Naive thymus-derived CD4-positive, alpha-beta T cell (primary cell): ENCODE measurements around the gene ITLN1. TPM values are rescaled to one million over a fixed set of nuclear protein-coding genes. Genes with fewer than 3 reads are reported as not detected.
"Not testable (repeated sequence)": the region's sequence is repeated elsewhere in the genome, so short reads cannot be mapped to it uniquely, and the experiment has no call there.

Source experiments
- ATAC-seq: fragments of 150-1000 bp; cut with Tn5 transposase; 2 replicates; pipeline ENCODE4 v1.10.0; 2021; ENCODE audit warnings: mild to moderate bottlenecking, moderate library complexity
- CTCF ChIA-PET: fragments of 350-600 bp; sonication (Branson Sonifier 250); formaldehyde crosslinking; loops from one replicate; lab custom pipeline; 2021; ENCODE audit warnings: antibody characterized with exemption; lab: Charles Lee
- POLR2A ChIA-PET: fragments of 350-600 bp; sonication (Branson Sonifier 250); formaldehyde crosslinking; loops from one replicate; lab custom pipeline; 2021; ENCODE audit warnings: antibody characterized with exemption, inconsistent platforms; lab: Charles Lee
- DNase-seq, 9 donors: peaks; one replicate each; pipeline versions ENCODE4 v3.0.0 to v3.0.0-alpha.2; 2020 to 2022; ENCODE audit warnings: mixed read lengths in 1 of 9
- H3K27ac ChIP-seq: one replicate; pipeline ENCODE4 v1.7.0; 2013; ENCODE audit warnings: mild to moderate bottlenecking, low read depth, low read length, moderate library complexity
- H3K27me3 ChIP-seq, 2 donors: one replicate each; pipeline ENCODE4 v1.7.0; 2013; ENCODE audit warnings: low read length in 2 of 2, mild to moderate bottlenecking in 2 of 2, moderate library complexity in 2 of 2; ENCODE audit not compliant: control insufficient read depth in 2 of 2, insufficient read depth in 2 of 2
- H3K36me3 ChIP-seq, 3 experiments: 1 replicate in 2 of 3; 2 replicates in 1 of 3; pipeline ENCODE4 v1.7.0; 2013; ENCODE audit warnings: low read length in 3 of 3, mild to moderate bottlenecking in 3 of 3, moderate library complexity in 1 of 3; ENCODE audit not compliant: insufficient read depth in 3 of 3, control insufficient read depth in 2 of 3
- H3K4me1 ChIP-seq, 2 donors: one replicate each; pipeline ENCODE4 v1.7.0; 2013; ENCODE audit warnings: low read length in 2 of 2, mild to moderate bottlenecking in 2 of 2, moderate library complexity in 1 of 2; ENCODE audit not compliant: control insufficient read depth in 2 of 2, insufficient read depth in 2 of 2
- H3K4me3 ChIP-seq: 2 replicates; pipeline ENCODE4 v1.7.0; 2013; ENCODE audit warnings: mild to moderate bottlenecking, low read length
- H3K9me3 ChIP-seq, 3 experiments: 1 replicate in 2 of 3; 2 replicates in 1 of 3; pipeline ENCODE4 v1.7.0; 2013; ENCODE audit warnings: low read length in 3 of 3; ENCODE audit not compliant: control insufficient read depth in 2 of 3
- H3K27ac Mint-ChIP-seq, 9 donors: one replicate each; pipeline ENCODE4 v1.8.0; 2020 to 2022; ENCODE audit warnings: mixed read lengths in 9 of 9, mild to moderate bottlenecking in 8 of 9, moderate library complexity in 5 of 9, inconsistent platforms in 2 of 9
- H3K27me3 Mint-ChIP-seq, 5 donors: one replicate each; pipeline ENCODE4 v1.8.0; 2021 to 2022; ENCODE audit warnings: mixed read lengths in 5 of 5, mild to moderate bottlenecking in 1 of 5
- H3K36me3 Mint-ChIP-seq, 5 donors: one replicate each; pipeline ENCODE4 v1.8.0; 2020 to 2022; ENCODE audit warnings: mixed read lengths in 5 of 5, mild to moderate bottlenecking in 3 of 5, inconsistent platforms in 1 of 5
- H3K4me1 Mint-ChIP-seq, 7 donors: one replicate each; pipeline ENCODE4 v1.8.0; 2020 to 2022; ENCODE audit warnings: mixed read lengths in 7 of 7, mild to moderate bottlenecking in 3 of 7, inconsistent platforms in 1 of 7
- H3K4me3 Mint-ChIP-seq, 10 donors: one replicate each; pipeline ENCODE4 v1.8.0; 2020 to 2022; ENCODE audit warnings: mild to moderate bottlenecking in 10 of 10, mixed read lengths in 10 of 10, moderate library complexity in 6 of 10, inconsistent platforms in 2 of 10
- H3K9me3 Mint-ChIP-seq, 11 donors: one replicate each; pipeline ENCODE4 v1.8.0; 2020 to 2022; ENCODE audit warnings: mixed read lengths in 11 of 11, mild to moderate bottlenecking in 4 of 11, inconsistent platforms in 1 of 11, moderate library complexity in 1 of 11
- intact Hi-C, 2 donors: fragments of 100-400 bp; cut with micrococcal nuclease; formaldehyde crosslinking; loops; one replicate each; pipeline ENCODE4 v1.15.1; 2023
- polyA plus RNA-seq, 2 donors: library from polyadenylated mRNA; unstranded; fragments of 300-500 nt; fragmentation: Illumina TruSeq; gene quantifications; one replicate each; pipeline ENCODE4 v1.2.3, GENCODE V29; 2021
- total RNA-seq, 6 experiments: library from RNA in 5 of 6; stranded (reverse) in 5 of 6; gene quantifications; 1 replicate in 5 of 6; 2 replicates in 1 of 6; pipeline ENCODE4 v1.2.3 and lab custom pipeline; 2021 to 2026

ITLN1 gene
- total and polyA plus RNA-seq, 7 experiments from 2014 or later: 0.88 TPM; not detected in 6

DNA sequence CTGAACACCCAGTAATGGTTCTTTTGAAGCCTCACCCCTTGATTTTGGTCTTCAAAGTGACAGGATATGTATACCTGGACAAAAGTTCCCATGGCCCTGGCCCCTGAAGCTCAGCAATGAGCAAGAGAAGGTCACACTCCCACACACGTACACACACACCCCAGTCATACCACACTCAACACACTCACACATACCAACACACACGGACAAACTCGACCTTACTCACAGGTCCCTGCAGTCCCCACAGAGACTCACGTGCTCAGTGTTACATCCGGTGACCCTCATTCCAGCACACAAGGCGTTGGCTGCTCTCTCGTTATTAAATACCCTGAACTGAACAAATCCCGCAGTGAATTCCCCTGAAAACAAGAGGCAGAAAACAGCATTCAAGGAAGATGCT is 5.9 kb downstream of the ITLN1 start:
- intact Hi-C loops: loop anchor here (5.0 to 10.0 kb wide), 2 partner anchors 76 to 152 kb away; partner anchors contain the start of gene ITLN2 (in 1 of the 2)
- Histone ChIP-seq H3K4me3 (no peak overlapping the region), H3K4me1 (peaks cover 8 to 10% of the 10 kb centered on the region in 2 donors), H3K27ac (no peak overlapping the region), H3K27me3 (no peaks in the 10 kb centered on the region), H3K9me3 (no peaks in the 10 kb centered on the region), H3K36me3 (no peaks in the 10 kb centered on the region)
- H3K4me3 Mint-ChIP-seq: peak overlapping the region in 2 of 10 donors; percentile 9 to 35
- DNase-seq: no peak
- ChIA-PET CTCF (interaction anchor here (1.3 to 4.1 kb wide), 3 partner anchors 37 to 196 kb away, joined by 3 to 65 read pairs (median 5); no protein-coding TSS in a partner anchor), POLR2A (no interaction called here)
- peaks cover 0 to 3% (median 0%) of the 10 kb centered on the region in 11 donors for H3K9me3 Mint-ChIP-seq
- H3K4me1 Mint-ChIP-seq: peaks cover 15 to 28% (median 23%) of the 10 kb centered on the region in 7 donors
- H3K27me3 Mint-ChIP-seq: peaks cover 0 to 4% (median 0%) of the 10 kb centered on the region in 5 donors
- H3K27ac Mint-ChIP-seq: peak overlapping the region in 3 of 9 donors; percentile 15 to 81 (median 60)
- peak; percentile 41 for ATAC-seq
- no peaks in the 10 kb centered on the region for H3K36me3 Mint-ChIP-seq

DNA sequence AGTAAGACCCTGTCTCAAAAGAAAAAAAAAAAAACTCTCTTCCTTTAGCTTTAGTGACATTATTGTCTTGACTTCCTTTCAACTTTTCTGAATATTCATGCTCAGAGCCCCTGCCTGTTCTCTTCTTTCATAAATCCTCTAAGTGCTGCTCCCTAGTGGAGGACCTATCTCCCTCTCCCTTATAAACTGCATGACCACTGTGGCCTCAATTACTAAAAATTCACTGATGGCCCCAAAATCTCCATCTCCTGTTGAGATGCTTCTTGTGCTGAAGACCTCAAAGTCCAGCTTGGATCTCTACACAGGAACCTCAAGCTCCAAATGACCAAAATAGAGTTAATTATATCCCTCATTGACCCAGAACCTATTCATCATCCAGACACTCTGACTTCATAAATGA is 7.8 kb downstream of the ITLN1 start:
- peaks cover 0 to 3% (median 0%) of the 10 kb centered on the region in 11 donors for H3K9me3 Mint-ChIP-seq
- intact Hi-C loops: loop anchor here (1.0 to 10.0 kb wide), 8 partner anchors 22 to 196 kb away; partner anchors contain the start of gene ITLN2 (in 1 of the 2)
- H3K4me3 Mint-ChIP-seq: peak overlapping the region in 2 of 10 donors; percentile 1 to 4
- peaks cover 15 to 28% (median 23%) of the 10 kb centered on the region in 7 donors for H3K4me1 Mint-ChIP-seq
- ChIA-PET POLR2A (interaction anchor here (0.5 to 1.5 kb wide), 4 partner anchors 34 to 151 kb away, joined by 3 to 10 read pairs (median 4); no protein-coding TSS in a partner anchor), CTCF (interaction anchor here (0.8 to 4.1 kb wide), 12 partner anchors 11 to 205 kb away, joined by 3 to 65 read pairs (median 5); no protein-coding TSS in a partner anchor)
- peak; percentile 83 for ATAC-seq
- Histone ChIP-seq H3K4me3 (no peak overlapping the region), H3K9me3 (no peaks in the 10 kb centered on the region), H3K4me1 (peaks cover 8 to 10% of the 10 kb centered on the region in 2 donors), H3K27me3 (no peaks in the 10 kb centered on the region), H3K27ac (no peak overlapping the region), H3K36me3 (no peaks in the 10 kb centered on the region)
- peak overlapping the region in 4 of 9 donors; percentile 5 to 15 (median 10) for H3K27ac Mint-ChIP-seq
- peak in 7 of 9 donors; percentile 32 to 72 (median 50) for DNase-seq
- peaks cover 0 to 11% (median 0%) of the 10 kb centered on the region in 5 donors for H3K27me3 Mint-ChIP-seq
- no peaks in the 10 kb centered on the region for H3K36me3 Mint-ChIP-seq

DNA sequence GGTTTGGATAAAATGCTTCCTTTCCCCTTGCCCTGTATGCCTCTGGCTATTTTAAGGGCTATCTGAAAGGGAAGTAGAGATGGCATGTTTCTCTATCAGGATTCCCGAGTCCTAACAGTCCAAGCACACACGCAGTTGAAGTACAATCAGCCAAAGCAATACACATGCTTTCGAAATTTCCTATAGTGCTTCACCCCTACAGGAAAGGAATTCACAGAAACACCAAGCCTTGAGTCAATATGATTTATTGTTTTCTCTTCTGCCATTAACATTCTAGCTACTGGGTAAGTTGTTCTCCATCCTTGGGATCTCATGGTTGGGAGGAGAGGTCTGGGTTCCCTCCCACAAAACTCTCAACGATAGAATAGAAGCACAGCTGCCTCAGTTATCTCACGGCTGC is 8.7 kb downstream of the ITLN1 start:
- peaks cover 0 to 3% (median 0%) of the 10 kb centered on the region in 11 donors for H3K9me3 Mint-ChIP-seq
- no peak overlapping the region for H3K27ac ChIP-seq

DNA sequence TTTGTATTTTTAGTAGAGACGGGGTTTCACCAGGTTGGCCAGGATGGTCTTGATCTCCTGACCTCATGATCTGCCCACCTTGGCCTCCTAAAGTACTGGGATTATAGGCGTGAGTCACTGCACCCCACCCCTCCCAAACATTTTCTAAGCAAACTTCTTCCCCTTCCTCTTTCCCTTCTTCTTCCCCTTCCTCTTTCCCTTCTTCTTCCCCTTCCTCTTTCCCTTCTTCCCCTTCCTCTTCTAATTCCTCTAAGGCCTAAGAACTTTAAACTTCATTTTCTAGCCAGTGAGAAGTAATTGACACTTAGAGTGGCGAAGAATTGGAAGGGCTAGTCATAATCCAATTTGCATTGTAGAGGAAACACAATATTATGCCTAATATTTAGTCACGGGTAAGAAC is 9.4 kb downstream of the ITLN1 start:
- H3K9me3 ChIP-seq, H3K27me3 ChIP-seq, H3K4me3 Mint-ChIP-seq, H3K36me3 Mint-ChIP-seq, POLR2A ChIA-PET, CTCF ChIA-PET, H3K27ac Mint-ChIP-seq, H3K9me3 Mint-ChIP-seq, H3K36me3 ChIP-seq, H3K27ac ChIP-seq, ATAC-seq, H3K4me3 ChIP-seq, DNase-seq: not testable (repeated sequence)
- peaks cover 8 to 10% of the 10 kb centered on the region in 2 donors for H3K4me1 ChIP-seq
- intact Hi-C loops: loop anchor here (5.0 to 10.0 kb wide), 2 partner anchors 79 to 148 kb away; partner anchors contain the start of gene ITLN2 (in 1 of the 2)
- peaks cover 15 to 28% (median 23%) of the 10 kb centered on the region in 7 donors for H3K4me1 Mint-ChIP-seq
- peaks cover 0 to 19% (median 0%) of the 10 kb centered on the region in 5 donors for H3K27me3 Mint-ChIP-seq

More for the DNA sequence above, 8.7 kb downstream of the ITLN1 start:
- Histone ChIP-seq H3K4me3 (no peak overlapping the region), H3K27me3 (no peaks in the 10 kb centered on the region), H3K4me1 (peaks cover 8 to 10% of the 10 kb centered on the region in 2 donors), H3K9me3 (no peaks in the 10 kb centered on the region), H3K36me3 (no peaks in the 10 kb centered on the region)
- ChIA-PET POLR2A (interaction anchor here (0.6 to 1.5 kb wide), 2 partner anchors 39 to 148 kb away, joined by 3 to 10 read pairs; no protein-coding TSS in a partner anchor), CTCF (interaction anchor here (0.8 to 4.1 kb wide), 6 partner anchors 12 to 151 kb away, joined by 3 to 65 read pairs (median 7); no protein-coding TSS in a partner anchor)
- no peak overlapping the region for H3K4me3 Mint-ChIP-seq
- intact Hi-C loops: loop anchor here (2.0 to 10.0 kb wide), 3 partner anchors 22 to 149 kb away; partner anchors contain the start of gene ITLN2 (in 1 of the 2)
- DNase-seq: no peak
- peaks cover 15 to 28% (median 23%) of the 10 kb centered on the region in 7 donors for H3K4me1 Mint-ChIP-seq
- peaks cover 0 to 16% (median 0%) of the 10 kb centered on the region in 5 donors for H3K27me3 Mint-ChIP-seq
- ATAC-seq: no peak
- no peaks in the 10 kb centered on the region for H3K36me3 Mint-ChIP-seq
- H3K27ac Mint-ChIP-seq: no peak overlapping the region

DNA sequence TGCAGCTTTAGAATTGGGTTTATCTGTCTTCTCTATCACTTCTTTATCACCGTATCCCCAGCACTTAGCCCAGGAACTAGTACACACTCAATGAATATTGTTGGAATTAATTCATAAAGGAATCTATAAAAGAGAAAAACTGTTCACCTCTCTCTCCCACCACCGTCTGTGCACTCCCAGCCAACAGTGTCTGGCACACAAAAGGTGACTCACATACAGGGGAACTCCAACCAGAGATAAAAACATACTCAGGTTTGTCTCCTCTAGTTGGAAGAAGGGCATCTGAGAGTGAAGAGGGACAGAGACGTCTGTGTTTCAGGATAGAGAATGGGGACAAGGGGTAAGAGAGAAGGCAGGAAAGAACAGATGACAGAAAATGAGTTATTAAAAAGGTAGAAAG is 10.0 kb downstream of the ITLN1 start:
- H3K36me3 ChIP-seq: no peaks in the 10 kb centered on the region
- ChIA-PET POLR2A (no interaction called here), CTCF (interaction anchor here (0.7 kb wide), 1 partner anchor 40 kb away, joined by 3 read pairs; no protein-coding TSS in a partner anchor)
- H3K4me1 Mint-ChIP-seq: peaks cover 15 to 28% (median 23%) of the 10 kb centered on the region in 7 donors
- peaks cover 0 to 19% (median 0%) of the 10 kb centered on the region in 5 donors for H3K27me3 Mint-ChIP-seq
- DNase-seq: no peak
- H3K9me3 ChIP-seq: no peaks in the 10 kb centered on the region
- H3K9me3 Mint-ChIP-seq: peaks cover 0 to 2% (median 0%) of the 10 kb centered on the region in 11 donors
- no peaks in the 10 kb centered on the region for H3K27me3 ChIP-seq
- no peak overlapping the region for H3K4me3 Mint-ChIP-seq
- H3K36me3 Mint-ChIP-seq: no peaks in the 10 kb centered on the region
- peaks cover 8 to 10% of the 10 kb centered on the region in 2 donors for H3K4me1 ChIP-seq
- intact Hi-C loops: loop anchor here (5.0 to 10.0 kb wide), 2 partner anchors 80 to 148 kb away; partner anchors contain the start of gene ITLN2 (in 1 of the 2)
- no peak overlapping the region for H3K4me3 ChIP-seq
- H3K27ac Mint-ChIP-seq: peak overlapping the region in 2 of 9 donors; percentile 6 to 15
- H3K27ac ChIP-seq: no peak overlapping the region
- ATAC-seq: no peak

DNA sequence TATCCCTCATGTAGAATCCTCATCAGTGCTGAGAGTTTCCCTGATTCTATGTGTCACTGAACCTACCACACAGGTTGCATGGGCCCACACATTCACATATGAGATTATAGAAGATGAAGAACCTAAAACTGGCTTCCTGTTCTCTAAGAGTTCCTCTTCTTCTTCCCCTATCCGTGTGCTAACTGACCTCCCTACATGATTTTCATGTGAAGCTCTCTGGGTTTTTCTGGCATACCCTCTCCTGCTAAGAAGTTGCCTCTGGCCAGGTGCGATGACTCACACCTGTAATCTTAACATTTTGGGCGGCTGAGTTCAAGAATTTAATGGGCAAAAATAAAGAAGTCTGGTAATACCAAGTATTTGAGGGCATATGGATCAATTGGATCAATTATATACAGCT is 16.8 kb downstream of the ITLN1 start:
- Histone ChIP-seq H3K4me1 (peaks cover 0 to 2% of the 10 kb centered on the region in 2 donors), H3K36me3 (no peaks in the 10 kb centered on the region), H3K9me3 (no peaks in the 10 kb centered on the region), H3K27me3 (no peaks in the 10 kb centered on the region), H3K27ac (no peak overlapping the region), H3K4me3 (no peak overlapping the region)
- DNase-seq (no peak), ATAC-seq (peak; percentile 69)
- H3K27me3 Mint-ChIP-seq: peaks cover 0 to 23% (median 0%) of the 10 kb centered on the region in 5 donors
- no peaks in the 10 kb centered on the region for H3K36me3 Mint-ChIP-seq
- no peak overlapping the region for H3K27ac Mint-ChIP-seq
- POLR2A ChIA-PET: no interaction called here
- CTCF ChIA-PET: no interaction called here
- no peak overlapping the region for H3K4me3 Mint-ChIP-seq
- no peaks in the 10 kb centered on the region for H3K9me3 Mint-ChIP-seq
- intact Hi-C loops: no loop called here
- H3K4me1 Mint-ChIP-seq: peaks cover 8 to 19% (median 18%) of the 10 kb centered on the region in 7 donors
